IPS DF 6.9 (cell line): ENCODE data around the gene PLEKHN1.
"Not testable (repeated sequence)": the region's sequence is repeated elsewhere in the genome, so short reads cannot be mapped to it uniquely, and the experiment has no call there.

Experiments
- DNase-seq: peaks from one replicate; pipeline ENCODE4 v3.0.0-alpha.2; 2013; ENCODE audit warnings: low read depth, low spot score
- H3K27ac ChIP-seq: one replicate; pipeline ENCODE4 v1.5.1; 2013; ENCODE audit warnings: low read length, control low read depth
- H3K27me3 ChIP-seq: 2 replicates; pipeline ENCODE4 v1.6.1; 2013; ENCODE audit warnings: mild to moderate bottlenecking, low read length; ENCODE audit not compliant: control insufficient read depth, insufficient read depth
- H3K36me3 ChIP-seq: 2 replicates; pipeline ENCODE4 v1.6.1; 2013; ENCODE audit warnings: low read length; ENCODE audit not compliant: control insufficient read depth, insufficient read depth
- H3K4me1 ChIP-seq: 2 replicates; pipeline ENCODE4 v1.6.1; 2013; ENCODE audit warnings: low read length; ENCODE audit not compliant: control insufficient read depth, insufficient read depth
- H3K4me3 ChIP-seq: 2 replicates; pipeline ENCODE4 v1.5.1; 2013; ENCODE audit warnings: mild to moderate bottlenecking, low read length
- H3K9me3 ChIP-seq: 2 replicates; pipeline ENCODE4 v1.6.1; 2013; ENCODE audit warnings: low read length, inconsistent platforms; ENCODE audit not compliant: control insufficient read depth, insufficient read depth
- WGBS: extraction: QIAGEN DNeasy Blood & Tissue Kit; methylation state at CpG from one replicate; pipeline ENCODE4 v1.1.7; 2013; ENCODE audit warnings: mixed read lengths, missing lambda C conversion rate; ENCODE audit not compliant: insufficient read length, insufficient coverage; 5-methylcytosine and 5-hydroxymethylcytosine counted together

The PLEKHN1 gene

DNA sequence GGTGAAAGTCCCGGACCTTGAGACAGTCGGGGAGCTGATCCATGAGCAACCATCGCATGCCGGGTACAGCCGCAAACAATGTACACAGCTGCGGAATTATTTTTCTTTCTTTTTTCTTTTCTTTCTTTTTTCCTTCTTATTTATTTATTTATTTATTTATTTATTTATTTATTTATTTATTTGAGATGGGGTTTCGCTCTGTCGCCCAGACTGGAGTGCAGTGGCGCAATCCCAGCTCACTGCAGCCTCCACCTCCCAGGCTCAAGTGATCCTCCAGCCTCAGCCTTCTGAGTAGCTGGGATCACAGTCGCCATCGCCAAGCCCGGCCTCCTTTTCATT lies 18.2 kb downstream of the PLEKHN1 start:
- H3K4me1 ChIP-seq: no peaks in the 10 kb centered on the region
- H3K27ac ChIP-seq: no peak overlapping the region
- H3K4me3 ChIP-seq: no peak overlapping the region
- H3K9me3 ChIP-seq: no peaks in the 10 kb centered on the region
- WGBS: no CpG with 5 or more reads among the region's 12 CpGs
- no peaks in the 10 kb centered on the region for H3K36me3 ChIP-seq
- H3K27me3 ChIP-seq: no peaks in the 10 kb centered on the region; the same call in 1 of the 2 replicates
- DNase-seq: no peak

GRCh38 chr1:985126-985525 lies 18.8 kb downstream of the PLEKHN1 start:
- WGBS: no CpG with 5 or more reads among the region's 13 CpGs
- Histone ChIP-seq H3K27me3 (peaks cover 2% of the 10 kb centered on the region), H3K9me3 (no peaks in the 10 kb centered on the region), H3K4me1 (no peaks in the 10 kb centered on the region), H3K4me3 (no peak overlapping the region), H3K27ac (no peak overlapping the region), H3K36me3 (no peaks in the 10 kb centered on the region)
- DNase-seq: no peak

DNA sequence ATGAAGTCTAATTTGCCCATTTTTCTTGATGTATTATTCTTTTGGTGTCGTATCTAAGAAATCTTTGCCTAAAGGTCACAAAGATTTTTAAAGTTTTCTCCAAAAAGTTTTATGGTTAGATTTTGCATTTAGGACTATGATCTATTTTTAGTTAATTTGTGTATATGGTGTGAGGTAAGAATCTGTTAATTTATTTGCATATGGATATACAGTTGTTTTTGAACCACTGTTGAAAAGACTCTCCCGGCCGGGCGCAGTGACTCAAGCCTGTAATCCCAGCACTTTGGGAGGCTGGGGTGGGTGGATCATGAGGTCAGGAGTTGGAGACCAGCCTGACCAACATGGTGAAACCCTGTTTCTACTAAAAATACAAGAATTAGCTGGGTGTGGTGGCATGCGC lies 21.8 kb downstream of the PLEKHN1 start:
- not testable (repeated sequence) for H3K27me3 ChIP-seq, H3K36me3 ChIP-seq, H3K4me1 ChIP-seq, H3K4me3 ChIP-seq, H3K27ac ChIP-seq, H3K9me3 ChIP-seq, DNase-seq
- WGBS: no CpG with 5 or more reads among the region's 5 CpGs

DNA sequence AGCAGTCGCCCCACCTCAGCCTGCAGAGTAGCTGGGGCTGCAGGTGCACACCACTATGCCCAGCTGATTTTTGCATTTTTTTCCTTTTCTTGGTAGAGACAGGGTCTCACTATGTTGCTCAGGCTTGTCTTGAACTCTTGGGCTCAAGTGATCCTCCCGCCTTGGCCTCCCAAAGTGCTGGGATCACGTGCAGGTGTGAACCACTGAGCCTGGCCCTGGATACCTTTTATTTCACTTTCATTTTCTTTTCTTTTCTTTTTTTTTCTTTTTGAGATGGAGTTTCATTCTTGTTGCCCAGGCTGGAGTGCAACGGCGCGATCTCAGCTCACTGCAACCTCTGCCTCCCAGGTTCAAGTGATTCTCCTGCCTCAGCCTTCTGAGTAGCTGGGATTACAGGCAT lies 25.0 kb downstream of the PLEKHN1 start:
- no CpG with 5 or more reads among the region's 6 CpGs for WGBS

DNA sequence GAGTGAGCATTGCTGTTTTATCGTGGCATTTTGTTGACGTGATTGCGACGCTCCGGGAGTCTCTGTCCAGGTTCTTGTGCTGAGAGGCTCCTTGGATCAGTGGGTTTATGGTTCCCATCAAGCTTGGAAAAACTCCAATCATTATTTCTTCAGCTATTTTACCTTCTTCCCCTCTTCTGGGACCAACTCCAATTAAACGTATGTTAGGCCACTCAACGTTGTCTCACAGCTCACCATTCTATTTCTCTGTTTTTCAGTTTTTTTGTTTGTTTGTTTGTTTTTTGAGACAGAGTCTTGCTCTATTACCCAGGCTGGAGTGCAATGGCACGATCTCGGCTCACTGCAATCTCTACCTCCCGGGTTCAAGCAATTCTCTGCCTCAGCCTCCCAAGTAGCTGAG lies 25.6 kb downstream of the PLEKHN1 start:
- H3K4me1 ChIP-seq: no peaks in the 10 kb centered on the region
- H3K36me3 ChIP-seq: no peaks in the 10 kb centered on the region
- DNase-seq: no peak
- H3K4me3 ChIP-seq: no peak overlapping the region
- WGBS: no CpG with 5 or more reads among the region's 10 CpGs
- H3K27me3 ChIP-seq: peaks cover 2% of the 10 kb centered on the region
- no peak overlapping the region for H3K27ac ChIP-seq
- no peaks in the 10 kb centered on the region for H3K9me3 ChIP-seq

More for the DNA sequence above, 25.0 kb downstream of the PLEKHN1 start:
- not testable (repeated sequence) for H3K9me3 ChIP-seq, DNase-seq, H3K4me3 ChIP-seq, H3K4me1 ChIP-seq, H3K27ac ChIP-seq, H3K27me3 ChIP-seq, H3K36me3 ChIP-seq

DNA sequence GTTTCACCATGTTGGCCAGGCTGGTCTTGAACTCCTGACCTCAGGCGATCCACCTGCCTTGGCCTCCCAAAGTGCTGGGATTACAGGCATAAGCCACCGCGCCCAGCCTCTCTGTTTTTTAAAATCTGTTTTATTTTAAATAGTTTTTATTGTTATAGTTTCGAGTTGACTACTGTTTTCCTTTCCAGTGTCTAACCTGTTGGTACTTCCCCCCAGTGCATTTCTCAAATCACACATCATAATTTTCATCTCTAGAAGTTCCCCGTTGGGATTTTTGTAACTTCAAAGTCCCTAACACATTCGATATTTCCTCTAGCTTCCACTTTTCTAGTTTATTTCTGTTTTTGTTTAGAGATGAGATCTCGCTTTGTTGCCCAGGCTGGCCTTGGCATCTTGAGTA lies 26.1 kb downstream of the PLEKHN1 start:
- H3K4me1 ChIP-seq: no peaks in the 10 kb centered on the region
- no peak overlapping the region for H3K4me3 ChIP-seq
- DNase-seq: no peak
- no peaks in the 10 kb centered on the region for H3K36me3 ChIP-seq
- no peak overlapping the region for H3K27ac ChIP-seq
- peaks cover 7% of the 10 kb centered on the region for H3K27me3 ChIP-seq
- no CpG with 5 or more reads among the region's 7 CpGs for WGBS
- no peaks in the 10 kb centered on the region for H3K9me3 ChIP-seq

DNA sequence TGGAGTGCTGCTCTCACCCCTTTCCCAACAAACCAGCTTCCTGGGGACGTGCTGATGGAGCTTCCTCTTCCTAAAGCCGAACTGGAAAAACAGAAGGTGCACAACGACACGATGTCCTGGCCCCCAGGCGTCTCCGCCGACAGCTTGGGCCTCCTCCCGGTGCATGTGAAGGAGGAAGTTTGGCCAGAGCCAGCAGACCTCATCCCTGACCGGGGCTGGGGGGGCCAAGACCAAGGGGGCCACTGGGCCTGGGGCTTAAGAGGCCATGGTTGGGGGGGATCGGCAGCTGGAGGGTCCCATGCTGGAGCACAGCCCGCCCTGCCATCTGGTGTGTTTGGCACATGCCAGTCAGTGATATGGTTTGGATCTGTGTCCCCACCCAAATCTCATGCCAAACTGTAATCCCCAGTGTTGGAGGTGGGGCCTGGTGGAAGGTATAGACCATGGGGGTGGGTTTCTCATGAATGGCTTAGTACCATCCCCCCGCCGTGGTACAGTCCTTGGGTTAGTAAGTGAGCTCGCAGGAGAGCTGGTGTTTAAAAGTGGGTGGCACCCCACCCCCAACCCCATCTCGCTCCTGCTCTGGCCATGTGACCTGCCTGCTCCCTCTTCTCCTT lies 27.2 kb downstream of the PLEKHN1 start:
- WGBS: no CpG with 5 or more reads among the region's 15 CpGs

DNA sequence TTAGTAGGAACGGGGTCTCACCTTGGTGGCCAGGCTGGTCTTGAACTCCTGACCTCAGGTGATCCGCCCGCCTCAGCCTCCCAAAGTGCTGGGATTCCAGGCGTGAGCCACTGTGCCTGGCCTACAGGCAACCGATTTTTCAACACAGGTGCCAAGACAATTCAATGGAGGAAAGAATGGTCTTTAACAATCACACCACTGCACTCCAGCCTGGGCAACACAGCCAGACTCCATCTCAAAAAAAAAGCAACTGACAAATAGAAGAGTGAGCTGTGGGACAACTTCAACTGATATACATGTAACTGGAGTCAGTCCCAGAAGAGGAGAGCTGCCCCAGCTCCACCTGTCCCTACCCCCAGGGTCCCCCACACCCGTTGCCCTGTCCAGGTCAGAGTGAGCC lies 28.3 kb downstream of the PLEKHN1 start:
- DNase-seq, H3K36me3 ChIP-seq, H3K27ac ChIP-seq, H3K4me3 ChIP-seq, H3K4me1 ChIP-seq, H3K9me3 ChIP-seq: not testable (repeated sequence)
- whole genome bisulfite sequencing: no CpG with 5 or more reads among the region's 6 CpGs
- peaks cover 24% of the 10 kb centered on the region for H3K27me3 ChIP-seq

More for the DNA sequence above, 27.2 kb downstream of the PLEKHN1 start:
- Histone ChIP-seq H3K4me3 (no peak overlapping the region), H3K9me3 (no peaks in the 10 kb centered on the region), H3K36me3 (no peaks in the 10 kb centered on the region; the same call in 1 of the 2 replicates), H3K27ac (no peak overlapping the region), H3K27me3 (peaks cover 18% of the 10 kb centered on the region), H3K4me1 (0 out of 2 replicates have a peak, but pooled peaks cover 3% of the 10 kb centered on the region)
- DNase-seq: no peak

- no peak overlapping the region for H3K4me3 ChIP-seq
- H3K27me3 ChIP-seq: peaks cover 24% of the 10 kb centered on the region
- no peak overlapping the region for H3K27ac ChIP-seq
- no CpG with 5 or more reads among the region's 30 CpGs for WGBS
- H3K4me1 ChIP-seq: peaks cover 5% of the 10 kb centered on the region; the same call in 1 of the 2 replicates
- H3K9me3 ChIP-seq: no peaks in the 10 kb centered on the region
- no peak for DNase-seq
- no peaks in the 10 kb centered on the region; the same call in 1 of the 2 replicates for H3K36me3 ChIP-seq
These were observed 29.7 kb downstream of the PLEKHN1 start for GRCh38 chr1:995665-996633.

- WGBS: no CpG with 5 or more reads among the region's 24 CpGs
- DNase-seq: no peak
- peaks cover 24% of the 10 kb centered on the region for H3K27me3 ChIP-seq
These were observed 30.8 kb downstream of the PLEKHN1 start for GRCh38 chr1:996851-997712.

More at GRCh38 chr1:996851-997712, 30.8 kb downstream of the PLEKHN1 start:
- Histone ChIP-seq H3K36me3 (no peaks in the 10 kb centered on the region; the same call in 1 of the 2 replicates), H3K4me1 (peaks cover 5% of the 10 kb centered on the region; the same call in 1 of the 2 replicates), H3K9me3 (no peaks in the 10 kb centered on the region), H3K27ac (no peak overlapping the region), H3K4me3 (no peak overlapping the region)
